Ramos (cell line): Measurements from ENCODE around the gene CADPS2.
"Not testable (repeated sequence)": the region's sequence is repeated elsewhere in the genome, so short reads cannot be mapped to it uniquely, and the experiment has no call there.

Source experiments
- in situ Hi-C: fragments of 300-500 bp; cut with MboI; formaldehyde crosslinking; loops from one replicate; pipeline ENCODE4 v1.14.3; 2022; ENCODE audit warnings: low sequenced_read_pairs; ENCODE audit not compliant: unreplicated experiment

CADPS2 gene

DNA sequence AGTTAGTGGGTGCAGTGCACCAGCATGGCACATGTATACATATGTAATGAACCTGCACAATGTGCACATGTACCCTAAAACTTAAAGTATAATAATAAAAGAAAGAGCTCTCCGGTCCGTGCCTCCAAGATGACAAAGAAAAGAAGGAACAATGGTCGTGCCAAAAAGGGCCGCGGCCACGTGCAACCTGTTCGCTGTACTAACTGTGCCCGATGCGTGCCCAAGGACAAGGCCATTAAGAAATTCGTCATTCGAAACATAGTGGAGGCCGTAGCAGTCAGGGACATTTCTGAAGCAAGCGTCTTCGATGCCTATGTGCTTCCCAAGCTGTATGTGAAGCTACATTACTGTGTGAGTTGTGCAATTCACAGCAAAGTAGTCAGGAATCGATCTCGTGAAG, 205.1 kb downstream of the CADPS2 start:
- in situ Hi-C loops, result not testable (repeated sequence)

DNA sequence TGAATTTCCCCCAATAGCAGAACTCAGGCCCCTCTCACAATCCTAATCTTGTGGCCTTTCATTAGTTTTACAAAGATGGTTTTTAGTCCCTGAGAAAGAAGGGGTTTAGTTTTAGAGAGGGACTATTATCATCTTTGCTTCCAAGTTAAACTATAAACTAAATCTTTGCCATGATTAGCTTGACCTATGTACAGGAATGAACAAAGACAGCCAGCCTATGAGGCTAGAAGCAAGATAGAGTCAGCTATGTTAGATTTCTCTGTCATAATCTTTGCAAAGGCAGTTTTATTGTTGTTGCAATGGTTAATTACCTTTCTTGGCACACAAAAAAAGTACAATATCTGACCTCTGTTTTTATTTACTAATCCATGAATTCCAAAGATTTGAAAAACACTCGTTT, 206.4 kb downstream of the CADPS2 start:
- in situ Hi-C loops, result no loop called here

DNA sequence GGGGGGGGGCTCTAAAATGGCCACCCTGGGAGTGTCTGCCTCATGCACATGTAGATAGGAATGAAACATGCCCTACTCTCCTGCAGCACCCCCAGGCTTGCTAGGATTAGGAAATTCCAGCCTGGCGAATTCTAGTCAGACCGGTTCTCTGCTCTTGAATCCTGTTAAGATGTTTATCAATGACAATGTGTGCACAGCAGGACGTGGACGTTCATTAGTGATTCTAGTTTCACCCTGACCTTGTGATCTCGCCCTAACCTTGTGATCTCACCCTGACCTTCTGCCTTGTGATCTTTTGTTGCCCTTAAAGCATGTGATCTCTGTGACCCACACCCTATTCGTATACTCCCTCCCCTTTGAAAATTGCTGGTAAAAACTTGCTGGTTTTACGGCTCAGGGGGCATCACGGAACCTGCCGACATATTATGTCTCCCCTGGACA, 207.0 kb downstream of the CADPS2 start:
- in situ Hi-C loops, result not testable (repeated sequence)

DNA sequence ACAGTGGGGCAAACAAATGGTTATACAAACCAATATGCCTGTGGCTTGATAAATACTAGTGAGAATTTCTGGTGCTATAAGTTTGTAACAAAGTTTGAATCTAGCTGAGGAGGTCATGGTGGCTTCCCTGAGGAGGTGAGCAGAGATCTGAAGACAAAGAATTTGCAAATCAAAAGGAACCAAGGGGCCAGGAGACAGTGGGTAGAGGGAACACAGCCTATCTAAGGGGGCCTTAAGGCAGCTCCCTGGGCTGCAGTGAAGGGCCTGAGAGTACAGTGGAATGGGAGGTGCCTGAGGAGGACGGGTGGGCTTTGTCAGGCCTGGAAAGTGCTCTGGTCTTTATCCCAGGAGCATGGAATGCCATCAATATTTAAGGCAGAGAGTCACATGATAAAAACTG, 209.1 kb downstream of the CADPS2 start:
- in situ Hi-C loops, result no loop called here

DNA sequence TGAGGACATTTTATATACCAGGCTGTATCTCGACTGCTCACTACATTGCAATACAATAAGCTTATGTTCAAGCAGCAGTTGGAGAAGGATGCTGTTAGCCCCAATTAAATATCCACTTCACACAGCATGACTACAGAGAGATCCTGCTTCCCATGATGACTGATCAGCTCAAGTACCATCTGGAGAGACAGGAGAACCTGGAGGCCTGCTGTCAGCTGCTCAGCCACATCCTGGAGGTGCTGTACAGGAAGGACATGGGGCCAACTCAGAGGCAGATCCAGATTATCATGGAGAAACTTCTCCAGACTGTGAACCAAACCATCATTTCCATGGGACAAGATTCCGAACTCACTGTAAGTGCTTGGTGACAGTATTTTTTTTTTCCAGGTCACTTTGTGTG, 209.8 kb downstream of the CADPS2 start:
- in situ Hi-C loops, result no loop called here

DNA sequence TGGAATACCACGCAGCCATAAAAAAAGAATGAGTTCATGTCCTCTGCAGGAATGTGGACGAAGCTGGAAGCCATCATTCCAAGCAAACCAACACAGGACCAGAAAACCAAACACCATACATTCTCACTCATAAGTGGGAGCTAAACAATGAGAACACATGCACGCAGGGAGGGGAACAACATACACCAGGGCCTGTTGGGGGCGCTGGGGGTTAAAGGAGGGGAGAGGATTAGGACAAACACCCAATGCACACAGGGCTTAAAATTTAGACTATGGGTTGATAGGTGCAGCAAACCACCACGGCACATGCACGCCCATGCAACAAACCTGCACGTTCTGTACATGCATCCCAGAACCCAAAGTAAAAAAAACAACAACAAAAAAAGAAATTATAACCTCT, 210.6 kb downstream of the CADPS2 start:
- in situ Hi-C loops, result no loop called here

DNA sequence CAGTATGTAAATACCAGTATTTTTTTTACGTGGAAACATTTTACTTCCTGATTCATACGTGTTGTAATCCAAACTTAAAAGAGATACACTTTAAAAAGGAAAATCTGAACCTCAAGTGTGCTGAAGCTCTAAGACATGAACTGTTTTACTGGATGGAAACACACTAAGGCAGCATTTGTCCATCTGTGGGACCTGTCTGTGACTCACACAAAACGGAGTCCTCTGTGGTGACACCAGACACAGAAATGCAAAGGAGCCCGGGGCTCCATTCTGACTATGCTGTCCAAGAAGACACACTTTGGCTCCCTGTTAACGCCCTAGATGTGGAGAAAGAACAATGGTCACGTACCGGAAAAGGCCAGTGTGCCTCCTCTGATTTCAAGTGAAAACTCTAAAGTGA, 211.2 kb downstream of the CADPS2 start:
- in situ Hi-C loops, result no loop called here

DNA sequence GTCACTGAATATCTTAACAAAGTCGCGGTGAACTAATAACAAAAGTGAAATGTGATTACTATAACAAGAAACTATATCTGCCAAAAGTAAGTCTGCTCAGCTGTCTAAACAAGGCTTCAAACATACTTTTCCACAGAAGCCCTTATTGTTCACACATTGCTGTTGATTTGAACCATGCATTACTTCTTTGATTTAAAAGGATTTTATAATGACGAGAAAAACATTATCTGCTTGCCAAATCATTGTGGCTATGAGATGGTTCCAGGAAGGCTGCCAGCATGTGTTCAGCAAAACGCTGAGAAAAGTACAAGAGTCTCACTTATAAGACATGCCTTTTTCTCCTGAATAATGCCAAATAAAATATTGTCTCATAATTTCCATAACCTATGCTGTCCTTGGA, 211.8 kb downstream of the CADPS2 start:
- in situ Hi-C loops, result no loop called here

DNA sequence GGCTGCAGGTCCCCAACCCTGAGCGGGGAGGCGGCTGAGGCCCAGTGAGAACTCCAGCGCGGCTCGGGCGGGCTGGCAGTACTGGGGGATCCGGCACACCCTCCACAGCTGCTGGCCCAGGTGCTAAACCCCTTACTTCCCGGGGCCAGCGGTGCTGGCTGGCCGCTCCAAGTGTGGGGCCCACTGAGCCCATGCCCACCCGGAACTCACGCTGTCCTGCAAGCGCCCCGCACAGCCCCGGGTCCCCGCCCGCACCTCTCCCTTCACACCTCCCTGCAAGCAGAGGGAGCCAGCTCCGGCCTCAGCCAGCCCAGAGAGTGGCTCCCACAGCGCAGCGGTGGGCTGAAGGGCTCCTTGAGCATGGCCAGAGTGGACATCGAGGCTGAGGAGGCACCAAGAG, 212.3 kb downstream of the CADPS2 start:
- in situ Hi-C loops, result no loop called here

DNA sequence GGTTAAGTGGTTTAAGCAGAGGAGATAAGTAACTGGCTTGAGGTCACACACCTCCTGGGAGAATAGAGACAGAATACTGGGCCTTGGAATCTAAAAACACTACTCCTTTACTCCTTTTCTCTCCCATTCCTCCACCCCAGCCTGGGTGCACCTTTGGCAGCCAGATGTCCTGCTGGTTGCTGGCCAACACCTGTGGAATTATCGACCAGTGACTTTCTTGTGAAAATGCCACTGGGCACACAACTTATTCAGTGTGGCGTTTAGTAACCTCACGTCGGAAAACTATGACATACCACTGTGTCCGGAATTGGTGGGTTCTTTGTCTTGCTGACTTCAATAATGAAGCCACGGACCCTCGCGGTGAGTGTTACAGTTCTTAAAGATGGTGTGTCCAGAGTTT, 213.7 kb downstream of the CADPS2 start:
- in situ Hi-C loops, result no loop called here

DNA sequence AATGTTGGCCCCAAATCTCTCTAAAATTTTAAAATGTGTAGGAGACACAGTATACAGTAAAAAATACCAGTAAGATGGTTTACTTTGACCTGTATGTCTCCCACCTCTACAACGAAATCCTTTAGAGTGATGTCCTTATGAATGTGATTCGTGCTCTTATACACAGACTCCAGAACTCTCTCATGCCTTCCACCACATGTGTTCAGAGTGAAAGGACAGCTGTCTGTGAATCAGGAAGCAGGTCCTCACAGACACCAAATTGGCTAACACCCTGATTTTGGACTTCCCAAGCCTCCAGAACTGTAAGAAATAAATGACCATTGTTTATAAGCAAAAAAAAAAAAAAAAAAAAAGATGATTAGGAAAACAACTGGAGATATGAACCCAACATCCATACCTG, 222.5 kb downstream of the CADPS2 start:
- in situ Hi-C loops, result no loop called here

DNA sequence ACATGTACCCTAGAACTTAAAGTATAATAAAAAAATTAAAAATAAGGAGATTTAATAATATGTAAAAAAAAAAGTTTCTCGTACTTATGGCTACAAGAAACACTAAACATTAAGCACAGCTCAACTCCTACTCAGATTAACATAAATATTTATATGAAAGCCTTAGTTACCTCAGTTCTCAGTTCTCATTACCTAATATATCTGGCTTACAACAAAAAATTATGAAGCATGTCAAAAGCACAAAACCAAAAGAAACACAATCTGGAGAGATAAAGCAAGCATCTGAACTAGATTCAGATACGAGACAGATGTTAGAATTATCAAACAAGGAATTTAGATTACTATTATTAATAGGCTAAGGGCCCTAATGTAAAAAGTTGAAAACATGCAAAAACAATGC, 227.4 kb downstream of the CADPS2 start:
- in situ Hi-C loops, result no loop called here

DNA sequence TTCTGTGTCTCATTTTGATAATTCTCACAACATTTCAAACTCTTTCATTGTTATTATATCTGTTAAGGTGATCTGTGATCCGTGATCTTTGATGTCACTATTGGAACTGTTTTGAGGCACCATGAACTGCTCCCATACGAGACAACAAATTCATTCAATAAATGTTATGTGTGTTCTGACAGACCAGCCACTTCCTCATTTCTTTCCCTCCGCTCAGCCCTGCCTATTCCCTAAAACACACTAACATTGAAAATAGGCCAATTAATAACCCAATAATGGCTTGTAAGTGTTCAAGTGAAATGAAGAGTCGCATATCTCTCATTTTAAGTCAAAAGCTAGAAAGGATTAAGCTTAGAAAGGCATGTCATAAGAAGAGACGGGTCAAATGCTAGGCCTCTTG, 232.6 kb downstream of the CADPS2 start:
- in situ Hi-C loops, result no loop called here

DNA sequence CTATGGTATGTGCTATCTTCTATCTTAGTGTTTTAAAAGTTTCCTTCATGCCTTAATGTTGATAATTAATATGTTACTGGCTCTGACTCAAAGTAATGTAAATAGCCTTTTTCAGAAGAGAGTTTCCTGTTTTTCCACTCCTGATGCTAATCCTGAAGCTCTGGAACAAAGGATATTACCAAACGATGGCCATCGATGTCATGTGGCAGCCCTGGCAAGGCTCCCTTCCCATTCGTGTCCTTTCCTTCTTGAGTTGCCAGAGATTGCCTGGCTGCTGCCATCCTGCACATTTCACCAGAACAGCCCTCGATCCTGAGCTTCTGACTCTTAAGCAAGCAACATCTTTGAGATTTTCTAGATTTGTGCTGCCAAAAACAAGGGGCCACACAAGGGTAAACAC, 233.4 kb downstream of the CADPS2 start:
- in situ Hi-C loops, result no loop called here

DNA sequence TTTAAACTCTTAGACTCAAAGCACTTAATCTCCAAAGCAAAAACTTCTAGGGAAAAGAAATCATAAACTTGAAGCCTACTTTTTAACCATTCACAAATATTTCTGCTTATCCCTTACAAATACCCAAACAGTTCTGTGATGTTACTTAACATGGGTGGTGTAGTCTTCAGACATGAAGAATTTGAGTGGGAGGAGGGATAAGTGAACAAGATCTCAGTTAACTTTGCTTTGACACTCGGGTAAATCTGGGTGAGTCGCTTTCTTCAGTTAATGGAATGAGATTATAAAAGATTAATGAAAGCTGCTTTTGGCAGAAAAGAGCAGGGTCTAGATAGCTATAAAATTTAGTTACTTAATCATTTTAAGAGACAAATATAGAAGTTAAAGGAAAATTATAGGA, 234.8 kb downstream of the CADPS2 start:
- in situ Hi-C loops, result no loop called here

DNA sequence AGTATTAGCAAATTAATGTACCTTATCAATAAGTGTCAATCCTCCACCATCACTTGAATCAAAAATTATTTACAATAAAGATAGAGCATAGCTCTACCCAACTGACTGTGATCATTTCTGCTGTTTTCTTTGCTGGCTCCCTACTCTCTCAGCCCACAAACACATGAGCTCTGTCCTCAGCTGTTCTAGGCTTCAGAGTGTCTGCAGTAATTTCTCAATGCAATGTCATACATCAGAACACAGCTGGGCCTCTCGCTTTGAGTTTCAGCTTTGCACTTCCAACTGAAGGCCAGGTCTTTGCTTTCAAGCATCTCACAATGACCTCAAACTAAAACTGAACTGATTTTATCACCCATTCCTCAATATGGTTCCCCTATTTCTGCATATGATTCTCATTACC, 243.0 kb downstream of the CADPS2 start:
- in situ Hi-C loops, result no loop called here

DNA sequence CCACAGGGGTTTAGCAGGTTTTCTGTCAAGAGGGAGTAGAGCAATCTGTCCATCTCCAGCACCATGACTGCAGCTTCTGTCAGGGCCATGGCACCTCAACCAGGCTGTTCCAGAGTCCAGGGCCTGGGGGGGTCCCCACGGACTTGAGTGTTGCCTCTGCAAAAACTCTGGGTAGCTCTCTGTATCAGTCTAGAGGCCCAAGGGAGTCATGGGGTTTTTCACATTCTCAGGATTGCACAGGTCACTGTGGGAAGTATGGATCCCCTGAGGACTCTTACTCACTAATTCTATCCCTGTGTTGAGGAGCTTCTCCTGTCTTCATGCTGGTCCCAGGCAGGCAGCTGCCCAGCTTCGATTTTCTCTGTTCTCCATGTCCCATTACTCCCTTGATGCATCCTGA, 247.8 kb downstream of the CADPS2 start:
- in situ Hi-C loops, result no loop called here

DNA sequence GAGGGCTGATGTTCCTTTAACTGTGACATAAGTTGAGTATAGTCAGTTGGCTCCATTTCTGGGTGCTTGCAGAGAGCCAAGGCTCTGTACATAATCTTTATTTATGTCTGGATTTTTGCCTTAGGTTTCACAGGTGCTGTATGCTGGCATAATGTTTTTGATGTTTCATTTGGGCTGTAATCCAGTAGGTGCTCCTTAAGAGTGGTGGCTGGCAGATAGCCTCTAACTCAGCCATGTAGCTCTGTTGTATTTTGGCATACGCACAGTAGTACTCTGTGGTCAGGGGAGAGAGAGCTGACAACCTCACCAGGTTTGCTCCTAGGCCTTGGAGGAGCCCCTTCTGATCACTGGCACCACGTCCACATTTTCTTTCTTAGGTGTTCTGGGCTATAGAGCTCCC, 248.5 kb downstream of the CADPS2 start:
- in situ Hi-C loops, result no loop called here

DNA sequence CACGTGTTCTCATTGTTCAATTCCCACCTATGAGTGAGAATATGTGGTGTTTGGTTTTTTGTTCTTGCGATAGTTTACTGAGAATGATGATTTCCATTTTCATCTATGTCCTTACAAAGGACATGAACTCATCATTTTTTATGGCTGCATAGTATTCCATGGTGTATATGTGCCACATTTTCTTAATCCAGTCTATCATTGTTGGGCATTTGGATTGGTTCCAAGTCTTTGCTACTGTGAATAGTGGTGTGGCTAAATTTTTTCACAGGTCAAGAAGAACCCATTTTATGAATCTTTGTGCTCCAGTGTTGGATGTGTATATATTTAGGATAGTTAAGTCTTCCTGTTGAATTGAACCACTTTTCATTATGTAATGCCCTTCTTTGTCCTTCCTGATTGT, 250.8 kb downstream of the CADPS2 start:
- in situ Hi-C loops, result not testable (repeated sequence)

DNA sequence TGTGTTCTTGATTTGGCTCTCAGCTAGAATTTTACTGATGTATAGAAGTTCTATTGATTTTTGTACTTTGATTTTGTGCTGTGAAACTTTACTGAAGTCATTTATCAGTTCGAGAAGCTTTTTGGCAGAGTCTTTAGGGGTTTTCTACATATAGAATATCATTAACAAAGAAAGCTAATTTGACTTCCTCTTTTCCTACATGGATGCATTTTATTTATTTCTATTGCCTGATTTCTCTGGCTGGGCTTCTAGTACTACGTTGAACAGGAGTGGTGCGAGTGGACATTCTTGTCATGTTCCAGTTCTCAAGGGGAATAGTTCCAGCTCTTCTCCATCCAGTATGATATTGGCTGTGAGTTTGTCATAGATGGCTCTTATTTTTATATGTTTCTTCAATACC, 252.8 kb downstream of the CADPS2 start:
- in situ Hi-C loops, result no loop called here

DNA sequence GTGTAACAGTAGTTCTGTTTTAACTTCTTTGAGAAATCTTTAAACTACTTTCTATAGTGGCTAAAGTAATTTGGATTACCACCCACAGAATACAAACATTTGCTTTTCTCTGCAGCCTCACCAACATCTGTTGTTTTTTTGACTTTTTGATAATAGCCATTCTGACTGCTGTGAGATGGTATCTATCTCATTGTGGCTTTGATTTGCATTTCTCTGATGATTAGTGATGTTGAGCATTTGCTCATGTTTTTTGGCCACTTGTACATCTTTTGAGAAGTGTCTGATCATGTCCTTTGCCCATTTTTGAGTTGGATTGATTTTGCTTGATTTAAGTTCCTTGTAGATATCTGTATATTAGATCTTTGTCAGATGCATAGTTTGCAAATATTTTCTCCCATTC, 254.0 kb downstream of the CADPS2 start:
- in situ Hi-C loops, result no loop called here

DNA sequence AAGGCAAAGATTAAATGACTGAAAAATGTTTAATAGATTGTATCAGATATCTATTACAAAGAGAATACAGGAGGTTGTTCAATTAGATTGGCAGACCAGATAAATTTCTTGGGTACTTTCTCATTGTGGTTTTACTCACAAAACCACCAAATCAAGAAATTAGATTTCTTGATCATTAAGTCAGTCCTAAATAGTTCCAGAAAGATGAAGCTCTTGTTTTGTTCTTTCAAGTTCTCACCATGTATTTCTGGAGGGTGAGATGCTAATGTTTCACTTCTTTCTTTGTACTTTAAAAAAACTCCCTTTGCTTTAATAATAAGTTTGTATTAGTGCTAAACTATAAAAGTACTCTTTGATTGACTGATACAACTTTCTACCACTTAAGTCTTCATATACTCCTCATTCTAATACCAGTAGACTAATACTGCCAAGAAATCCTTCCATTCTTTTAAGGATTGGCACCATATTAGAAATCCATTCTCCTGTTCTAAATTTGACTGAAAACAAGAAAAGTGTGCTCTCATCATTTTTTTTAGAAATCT, 256.8 kb downstream of the CADPS2 start:
- in situ Hi-C loops, result no loop called here
